Measurements from ENCODE around the gene ARHGEF7.
"Not testable (repeated sequence)": the region's sequence is repeated elsewhere in the genome, so short reads cannot be mapped to it uniquely, and the experiment has no call there.

Gene ARHGEF7

DNA sequence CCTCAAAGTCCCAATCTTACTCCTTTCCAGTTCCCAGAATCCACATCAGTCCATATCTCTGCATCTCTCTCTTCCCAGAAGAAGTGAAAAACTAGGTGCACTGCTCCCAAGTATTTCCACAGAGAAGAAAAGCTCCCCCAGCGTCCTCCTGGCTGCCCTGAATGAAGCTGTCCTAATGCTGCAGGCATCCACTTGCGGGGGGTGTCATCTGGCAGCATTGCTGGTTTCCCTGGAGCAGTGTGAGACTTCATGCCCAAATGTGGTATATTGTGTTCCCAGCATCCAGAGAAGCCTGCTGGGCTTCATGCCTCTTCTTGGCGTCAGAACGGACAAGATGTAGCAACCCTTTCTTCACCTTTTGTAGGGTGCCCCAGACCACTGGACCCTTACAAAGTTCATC lies 32.9 kb upstream of the ARHGEF7 start:
- no peak overlapping the region for H3K27ac ChIP-seq
- no peaks in the 10 kb centered on the region for H3K36me3 ChIP-seq
- H3K9me3 ChIP-seq = 0 out of 2 replicates have a peak, but pooled peaks cover 12% of the 10 kb centered on the region
- no peaks in the 10 kb centered on the region for H3K27me3 ChIP-seq
- no peak overlapping the region for H3K4me3 ChIP-seq
- no peaks in the 10 kb centered on the region for H4K20me1 ChIP-seq
- no peak overlapping the region for H3K4me2 ChIP-seq
- no peaks in the 10 kb centered on the region for H3K4me1 ChIP-seq
- no peak overlapping the region for H3K9ac ChIP-seq
- TF ChIP-seq Cebpa-rat (IDR thresholded peaks at IDR 0.05) = no peak

DNA sequence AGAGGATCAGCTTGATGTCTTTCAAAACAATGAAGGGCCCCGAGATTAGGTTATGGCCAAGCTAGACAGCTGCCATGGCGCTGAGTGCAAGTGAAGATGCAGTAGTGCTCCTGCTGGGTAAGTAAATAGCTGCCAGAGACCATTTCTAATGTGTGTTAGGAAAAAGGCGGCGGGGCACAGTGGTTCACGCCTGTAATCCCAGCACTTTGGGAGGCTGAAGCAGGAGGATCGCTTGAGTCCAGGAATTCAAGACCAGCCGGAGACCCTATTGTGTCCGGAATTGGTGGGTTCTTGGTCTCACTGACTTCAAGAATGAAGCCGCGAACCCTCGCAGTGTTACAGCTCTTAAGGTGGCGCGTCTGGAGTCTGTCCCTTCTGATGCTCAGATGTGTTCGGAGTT lies 32.3 kb upstream of the ARHGEF7 start:
- H3K9me3 ChIP-seq = 0 out of 2 replicates have a peak, but pooled peaks cover 12% of the 10 kb centered on the region
- not testable (repeated sequence) for H4K20me1 ChIP-seq, H3K36me3 ChIP-seq, H3K4me3 ChIP-seq, H3K4me1 ChIP-seq, H3K27ac ChIP-seq, H3K9ac ChIP-seq, H3K4me2 ChIP-seq, H3K27me3 ChIP-seq

DNA sequence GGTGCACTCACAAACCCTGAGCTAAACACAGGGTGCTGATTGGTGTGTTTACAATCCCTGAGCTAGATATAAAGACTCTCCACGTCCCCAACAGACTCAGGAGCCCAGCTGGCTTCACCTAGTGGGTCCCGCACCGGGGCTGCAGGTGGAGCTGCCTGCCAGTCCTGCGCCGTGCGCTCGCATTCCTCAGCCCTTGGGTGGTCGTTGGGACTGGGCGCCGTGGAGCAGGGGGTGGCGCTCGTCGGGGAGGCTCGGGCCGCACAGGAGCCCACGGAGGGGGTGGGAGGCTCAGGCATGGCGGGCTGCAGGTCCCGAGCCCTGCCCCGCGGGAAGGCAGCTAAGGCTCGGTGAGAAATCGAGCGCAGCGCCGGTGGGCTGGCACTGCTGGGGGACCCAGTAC lies 31.4 kb upstream of the ARHGEF7 start:
- H4K20me1 ChIP-seq, H3K4me3 ChIP-seq, H3K36me3 ChIP-seq, H3K4me2 ChIP-seq, H3K27me3 ChIP-seq, H3K4me1 ChIP-seq, H3K27ac ChIP-seq, H3K9ac ChIP-seq: not testable (repeated sequence)
- 0 out of 2 replicates have a peak, but pooled peaks cover 12% of the 10 kb centered on the region for H3K9me3 ChIP-seq

DNA sequence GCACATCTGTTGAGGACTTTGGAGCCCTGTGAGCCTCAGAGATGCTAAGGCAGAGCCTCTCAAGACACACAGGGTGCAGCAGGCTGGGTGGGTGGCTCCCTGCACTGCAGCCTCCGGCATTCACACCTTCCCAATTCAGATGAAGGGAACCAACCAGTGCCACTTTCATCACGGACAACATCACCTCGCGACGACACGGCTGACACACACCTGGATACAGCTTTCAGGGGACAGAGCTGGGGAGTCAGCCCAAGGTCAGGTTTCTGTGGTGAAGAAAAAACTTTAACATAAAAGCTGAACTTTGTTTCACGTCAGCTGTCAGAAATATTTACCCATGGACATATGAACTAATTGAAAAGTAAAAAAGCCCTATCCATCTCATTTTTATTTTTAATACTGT lies 24.9 kb upstream of the ARHGEF7 start:
- TF ChIP-seq Cebpa-rat (IDR thresholded peaks at IDR 0.05) = no peak
- no peaks in the 10 kb centered on the region for H3K36me3 ChIP-seq
- H3K27ac ChIP-seq = no peak overlapping the region
- H3K4me3 ChIP-seq = no peak overlapping the region
- H4K20me1 ChIP-seq = no peaks in the 10 kb centered on the region
- H3K4me2 ChIP-seq = no peak overlapping the region
- H3K9me3 ChIP-seq = no peaks in the 10 kb centered on the region
- H3K27me3 ChIP-seq = no peaks in the 10 kb centered on the region
- H3K9ac ChIP-seq = no peak overlapping the region
- H3K4me1 ChIP-seq = no peaks in the 10 kb centered on the region

DNA sequence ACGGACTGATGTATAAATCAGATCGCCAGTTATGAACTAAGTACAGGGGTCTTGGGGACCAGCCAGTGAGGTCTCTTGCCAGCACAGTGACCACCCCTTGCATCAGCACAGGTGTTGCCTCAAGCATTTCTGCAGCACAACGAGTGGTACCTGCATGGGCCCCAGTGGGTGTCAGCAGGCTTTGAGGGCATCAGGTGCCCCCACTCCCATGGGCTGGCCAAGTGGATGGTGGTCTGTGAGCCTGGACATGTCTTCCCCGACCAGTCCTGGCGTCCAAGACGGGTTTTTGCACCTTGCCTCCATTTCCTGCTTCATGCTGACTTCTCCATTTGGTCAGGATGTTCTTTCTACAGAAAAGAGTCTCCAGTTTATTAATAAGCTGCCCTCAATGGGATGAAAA lies 22.4 kb upstream of the ARHGEF7 start:
- H3K9ac ChIP-seq = no peak overlapping the region
- H3K4me2 ChIP-seq = no peak overlapping the region
- H3K27ac ChIP-seq = no peak overlapping the region
- TF ChIP-seq Cebpa-rat (IDR thresholded peaks at IDR 0.05) = no peak
- H3K4me3 ChIP-seq = no peak overlapping the region
- no peaks in the 10 kb centered on the region for H3K27me3 ChIP-seq
- H3K9me3 ChIP-seq = no peaks in the 10 kb centered on the region
- H3K36me3 ChIP-seq = no peaks in the 10 kb centered on the region
- H4K20me1 ChIP-seq = no peaks in the 10 kb centered on the region
- H3K4me1 ChIP-seq = no peaks in the 10 kb centered on the region

DNA sequence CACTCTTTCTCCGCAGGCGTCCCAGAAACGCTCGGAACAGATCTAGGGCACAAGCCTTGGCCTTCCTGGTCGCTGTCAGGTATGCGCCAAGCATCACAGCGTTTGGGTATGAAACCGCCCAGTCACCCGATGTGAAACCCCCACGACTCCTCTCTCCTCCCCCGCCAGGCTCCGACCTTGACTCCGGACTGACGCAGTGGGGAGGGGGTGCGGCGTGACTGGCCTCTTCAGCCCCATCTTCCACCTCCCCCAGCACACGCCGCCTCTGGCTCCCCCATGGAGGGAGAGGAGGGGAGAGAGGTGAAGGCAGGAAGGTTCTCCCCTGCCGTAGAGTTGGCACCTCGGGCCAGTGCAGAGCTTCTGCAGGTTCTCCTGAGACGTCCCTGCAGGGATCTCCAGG lies 22.0 kb upstream of the ARHGEF7 start:
- Histone ChIP-seq H3K9ac (no peak overlapping the region), H3K4me1 (no peaks in the 10 kb centered on the region), H3K36me3 (no peaks in the 10 kb centered on the region), H3K4me3 (no peak overlapping the region), H3K27ac (no peak overlapping the region), H3K4me2 (no peak overlapping the region), H4K20me1 (no peaks in the 10 kb centered on the region), H3K27me3 (no peaks in the 10 kb centered on the region), H3K9me3 (no peaks in the 10 kb centered on the region)
- no peak for TF ChIP-seq Cebpa-rat (IDR thresholded peaks at IDR 0.05)

DNA sequence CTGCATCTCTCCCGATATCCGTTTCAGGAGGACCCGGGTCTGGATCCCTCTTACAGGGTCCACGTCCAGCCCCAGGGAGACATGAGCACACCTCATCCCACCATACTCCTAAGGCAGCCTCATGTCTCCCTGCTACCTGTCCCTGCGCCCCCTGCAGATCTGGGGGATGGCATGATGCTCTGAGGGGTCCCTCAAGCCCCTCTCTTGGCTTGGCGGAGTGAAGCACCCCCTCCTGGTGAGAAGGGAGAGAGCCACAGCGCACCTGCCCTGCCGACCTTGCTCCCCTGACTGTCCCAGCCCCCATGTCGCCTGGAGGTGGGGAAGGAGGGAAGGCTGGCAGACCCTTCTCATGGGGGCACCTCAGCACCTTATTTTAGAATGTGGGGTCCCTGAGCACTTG lies 21.5 kb upstream of the ARHGEF7 start:
- Histone ChIP-seq H3K36me3 (no peaks in the 10 kb centered on the region), H3K4me3 (no peak overlapping the region), H3K27me3 (no peaks in the 10 kb centered on the region), H4K20me1 (no peaks in the 10 kb centered on the region), H3K9ac (no peak overlapping the region), H3K4me2 (no peak overlapping the region), H3K9me3 (no peaks in the 10 kb centered on the region), H3K4me1 (no peaks in the 10 kb centered on the region), H3K27ac (no peak overlapping the region)
- no peak for TF ChIP-seq Cebpa-rat (IDR thresholded peaks at IDR 0.05)

DNA sequence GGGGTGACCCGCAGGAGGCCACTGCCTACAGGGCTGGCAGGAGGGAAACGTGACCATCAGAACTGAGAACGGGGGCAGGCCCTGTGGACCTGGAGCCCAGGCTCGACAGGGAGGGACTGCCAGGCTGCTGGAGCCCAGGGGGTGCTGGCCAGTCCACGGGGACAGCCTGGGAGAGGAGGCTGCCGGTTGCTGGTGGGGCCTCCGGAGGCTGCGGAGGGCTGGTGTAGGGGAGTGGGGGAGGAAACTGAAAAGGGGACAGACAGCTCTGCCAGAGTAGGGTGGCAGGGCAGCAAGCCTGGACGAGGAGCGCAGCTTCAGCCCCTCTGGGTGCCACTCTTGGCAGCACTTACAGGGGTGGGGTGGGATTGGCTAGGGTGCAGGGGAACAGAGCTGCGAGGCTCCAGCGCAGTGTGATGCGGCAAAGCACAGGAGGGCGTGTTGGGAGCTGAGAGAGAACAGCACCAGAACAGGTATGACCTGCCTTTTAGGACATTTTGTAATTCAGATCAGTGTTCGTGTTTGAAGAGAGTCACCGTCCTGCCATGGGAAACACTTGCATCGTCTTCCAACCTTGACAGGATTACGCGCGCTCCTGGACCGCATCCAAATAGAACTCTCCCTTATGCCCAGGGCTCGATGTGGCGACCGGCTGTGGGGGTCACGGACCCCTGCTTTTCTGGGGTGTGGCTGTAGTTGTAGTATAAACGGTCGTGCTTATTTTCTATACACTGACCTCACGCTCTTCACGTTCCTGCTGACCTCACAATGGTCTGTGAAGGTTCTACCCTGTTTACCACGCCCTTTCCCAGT lies 19.9 kb upstream of the ARHGEF7 start:
- Histone ChIP-seq H3K4me1 (no peaks in the 10 kb centered on the region), H3K4me3 (no peak overlapping the region), H3K27ac (no peak overlapping the region), H3K9me3 (no peaks in the 10 kb centered on the region), H3K36me3 (no peaks in the 10 kb centered on the region), H3K9ac (no peak overlapping the region), H3K4me2 (no peak overlapping the region), H4K20me1 (no peaks in the 10 kb centered on the region), H3K27me3 (no peaks in the 10 kb centered on the region)
- no peak for TF ChIP-seq Cebpa-rat (IDR thresholded peaks at IDR 0.05)

DNA sequence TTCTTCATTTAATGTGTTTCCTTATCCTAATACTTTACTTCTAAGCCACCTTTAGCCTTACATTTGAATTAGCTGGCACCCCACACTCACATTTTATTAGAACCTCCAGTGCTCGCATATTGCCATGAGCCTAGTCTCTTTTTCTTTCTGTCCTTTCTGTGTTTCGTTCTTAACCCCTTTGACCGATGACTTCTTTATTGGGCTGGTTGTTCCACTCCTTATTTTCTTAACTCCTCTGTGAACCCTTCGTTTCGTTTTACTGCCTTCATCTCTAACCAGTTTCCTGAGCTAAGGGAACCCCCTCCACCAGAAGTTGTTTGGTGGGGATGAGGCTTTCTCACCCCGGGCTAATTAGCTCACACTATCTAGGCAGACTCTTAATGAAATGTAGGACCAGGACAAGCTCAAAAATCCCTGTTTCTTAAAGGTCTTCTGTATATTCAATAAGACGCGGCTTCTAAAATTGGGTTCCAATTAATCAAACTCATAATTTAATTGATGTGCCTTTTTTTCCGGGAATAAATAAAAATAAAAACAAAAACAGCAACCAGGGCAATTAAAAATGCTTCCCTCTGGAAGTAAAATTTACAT lies 19.1 kb upstream of the ARHGEF7 start:
- Histone ChIP-seq H3K9ac (no peak overlapping the region), H3K36me3 (no peaks in the 10 kb centered on the region), H3K4me2 (no peak overlapping the region), H3K27me3 (no peaks in the 10 kb centered on the region), H3K27ac (no peak overlapping the region), H4K20me1 (no peaks in the 10 kb centered on the region), H3K4me3 (no peak overlapping the region), H3K4me1 (no peaks in the 10 kb centered on the region), H3K9me3 (no peaks in the 10 kb centered on the region)
- no peak for TF ChIP-seq Cebpa-rat (IDR thresholded peaks at IDR 0.05)

DNA sequence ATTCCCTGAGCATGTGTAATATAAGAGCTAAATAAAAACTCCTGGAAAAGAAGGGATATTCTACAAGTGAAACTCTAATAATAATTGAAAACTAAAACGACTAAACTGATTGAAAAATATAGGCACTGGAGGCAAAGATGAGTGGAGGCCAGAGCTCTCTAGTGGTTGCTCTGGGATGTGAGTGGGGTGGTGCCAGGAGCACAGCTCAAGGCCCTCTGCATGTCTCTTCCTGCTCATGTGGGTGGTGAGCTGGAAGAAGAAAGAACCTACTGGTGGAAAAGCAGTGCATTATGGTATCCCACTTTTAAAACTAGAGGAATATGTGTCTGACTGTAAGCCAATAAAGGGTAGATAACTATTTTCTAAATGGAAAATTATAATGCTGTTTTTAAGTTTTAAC lies 15.8 kb upstream of the ARHGEF7 start:
- Histone ChIP-seq H3K27me3 (no peaks in the 10 kb centered on the region), H3K27ac (no peak overlapping the region), H4K20me1 (no peaks in the 10 kb centered on the region), H3K9ac (no peak overlapping the region), H3K36me3 (no peaks in the 10 kb centered on the region), H3K4me1 (no peaks in the 10 kb centered on the region), H3K9me3 (peaks cover 26% of the 10 kb centered on the region), H3K4me3 (no peak overlapping the region), H3K4me2 (no peak overlapping the region)
- TF ChIP-seq Cebpa-rat (IDR thresholded peaks at IDR 0.05) = no peak
